H1 (cell line): ENCODE results near the gene SCNN1G. TPM values are rescaled to one million over a fixed set of nuclear protein-coding genes. Genes with fewer than 3 reads are reported as not detected.

Experiments
- ATF2 ChIP-seq: IDR thresholded peaks from 2 replicates; pipeline ENCODE4 v1.6.1; 2012; ENCODE audit warnings: low read length, inconsistent platforms
- ATF3 ChIP-seq: IDR thresholded peaks from 2 replicates; pipeline ENCODE4 v1.6.1; 2011; ENCODE audit warnings: low read depth, mild to moderate bottlenecking, low read length; ENCODE audit not compliant: insufficient read depth
- CEBPB ChIP-seq: IDR thresholded peaks from 2 replicates; pipeline ENCODE4 v1.6.1; 2012; ENCODE audit warnings: low read depth, low read length
- CHD1 ChIP-seq: IDR thresholded peaks from 2 replicates; pipeline ENCODE4 v1.6.1; 2012; ENCODE audit warnings: low read depth, low read length, improper control_type of control experiment
- E2F6 ChIP-seq: IDR thresholded peaks from 2 replicates; pipeline ENCODE4 v1.6.1; 2012; ENCODE audit warnings: inconsistent platforms
- EP300 ChIP-seq, 2 experiments: IDR thresholded peaks; 1 replicate in 1 of 2; 2 replicates in 1 of 2; pipeline ENCODE4 v1.6.1; 2011 to 2012; ENCODE audit warnings: low read depth in 2 of 2, low read length in 2 of 2, mild to moderate bottlenecking in 2 of 2, borderline replicate concordance in 1 of 2, inconsistent platforms in 1 of 2, moderate library complexity in 1 of 2
- HDAC2 ChIP-seq, 2 experiments: fragments of 300-600 bp in 1 of 2; sonication (generic) in 1 of 2; IDR thresholded peaks; 2 replicates each; pipeline ENCODE4 v1.6.1; 2011 to 2012; ENCODE audit warnings: low read depth in 2 of 2, low read length in 2 of 2, mild to moderate bottlenecking in 2 of 2, moderate library complexity in 2 of 2, borderline replicate concordance in 1 of 2, inconsistent platforms in 1 of 2
- JUN ChIP-seq: IDR thresholded peaks from 2 replicates; pipeline ENCODE4 v1.6.1; 2011; ENCODE audit warnings: low read depth, mild to moderate bottlenecking, improper control_type of control experiment, low read length
- MAX ChIP-seq: IDR thresholded peaks from 2 replicates; pipeline ENCODE4 v1.6.1; 2012; ENCODE audit warnings: inconsistent platforms
- NANOG ChIP-seq: IDR thresholded peaks from 2 replicates; pipeline ENCODE4 v1.6.1; 2011; ENCODE audit warnings: low read length, low read depth, mild to moderate bottlenecking, inconsistent platforms; ENCODE audit not compliant: insufficient read depth, poor library complexity, severe bottlenecking
- POLR2A ChIP-seq, 2 experiments: IDR thresholded peaks; 1 replicate in 1 of 2; 2 replicates in 1 of 2; pipeline ENCODE4 v1.6.1; 2011; ENCODE audit warnings: low read depth in 2 of 2, low read length in 2 of 2, mild to moderate bottlenecking in 2 of 2; ENCODE audit errors: control extremely low read depth in 1 of 2
- RXRA ChIP-seq: IDR thresholded peaks from 2 replicates; pipeline ENCODE4 v1.6.1; 2011; ENCODE audit warnings: low read depth, mild to moderate bottlenecking, low read length, moderate library complexity; ENCODE audit not compliant: insufficient read depth
- SP4 ChIP-seq: IDR thresholded peaks from 2 replicates; pipeline ENCODE4 v1.6.1; 2012; ENCODE audit warnings: low read length, inconsistent platforms
- TEAD4 ChIP-seq: IDR thresholded peaks from 2 replicates; pipeline ENCODE4 v1.6.1; 2012; ENCODE audit warnings: low read depth, low read length, inconsistent platforms, mixed read lengths
- polyA plus RNA-seq, 7 experiments: library from polyadenylated mRNA; depleted of rRNA in 3 of 7; stranded (reverse) in 5 of 7; unstranded in 2 of 7; fragments of >200 nt in 5 of 7; fragments of 200-250 nt in 2 of 7; gene quantifications; 1 replicate in 5 of 7; 2 replicates in 1 of 7; 4 replicates in 1 of 7; pipeline versions ENCODE4 v1.2.1 to v1.2.3, GENCODE V29; 2011 to 2013; ENCODE audit warnings: missing spikeins in 2 of 7, mixed read lengths in 2 of 7
- total RNA-seq: library from RNA; stranded (reverse); fragmentation: NEBNext Ultra II Directional; extraction: Animal tissue kit (Norgen Biotek cat#: 25700); gene quantifications from 2 replicates; pipeline ENCODE4 v1.2.1, GENCODE V29; 2021

SCNN1G gene
- total and polyA plus RNA-seq, 2 of the 8 experiments (the other 6 are each of a cell fraction or from before 2014, with no cell fraction given): 0.73 to 1.1 TPM

GRCh38 chr16:23182206-23182678, 303 bp upstream of the SCNN1G start (continued):
- TF ChIP-seq EP300 (IDR thresholded peaks at IDR 0.05; ENCODE audit: borderline replicate concordance in 1 of 2, low read depth in 2 of 2, low read length in 2 of 2) (0 out of 3 replicates have a peak, but pooled peaks of 1 of the 2 experiments have one; percentile 64), NANOG (peak; percentile 43), E2F6 (no peak), HDAC2 (IDR thresholded peaks at IDR 0.05; ENCODE audit: borderline replicate concordance in 1 of 2, low read depth in 2 of 2, low read length in 2 of 2) (no peak), ATF3 (no peak), RXRA (no peak), CEBPB (no peak), TEAD4 (peak; percentile 79), MAX (peak; percentile 72), POLR2A (IDR thresholded peaks at IDR 0.05; ENCODE audit: control extremely low read depth in 1 of 2, low read depth in 2 of 2, low read length in 2 of 2) (no peak), SP4 (no peak), ATF2 (no peak), CHD1 (no peak), JUN (no peak)
- TF ChIP-seq, all 59 proteins: peak for 12
